ENCODE data around the gene NNMT. TPM values are rescaled to one million over a fixed set of nuclear protein-coding genes. Genes with fewer than 3 reads are reported as not detected.

NNMT gene
- total RNA-seq, 1 donor from 2014 or later: 0.54 TPM

DNA sequence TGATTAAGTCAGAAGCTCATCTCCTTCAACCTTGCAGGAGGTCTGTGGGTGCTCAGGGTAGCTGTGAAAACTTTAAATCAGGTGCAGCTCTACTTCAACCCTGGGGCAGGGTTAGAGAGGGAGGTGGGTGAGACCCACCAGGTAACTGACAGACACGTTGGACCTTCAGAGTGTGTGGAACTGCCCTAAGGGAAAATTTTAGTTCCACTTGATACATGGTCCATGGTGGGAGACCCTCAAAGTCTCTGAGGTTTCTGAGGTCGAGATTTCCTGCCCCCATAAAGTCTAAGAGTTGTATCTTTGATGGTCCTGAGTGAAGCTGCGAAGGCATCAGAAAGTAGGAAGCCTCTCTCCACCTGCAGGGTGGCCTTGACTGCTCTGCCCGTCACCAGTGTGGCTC is 23.9 kb upstream of the NNMT start:
- no peak for DNase-seq (ENCODE audit: low spot score in 2 of 2, unreplicated experiment in 2 of 2)
- Mint-ChIP-seq H3K27me3 (ENCODE audit: low read depth) (peaks cover 70% of the 10 kb centered on the region), H3K4me3 (no peak overlapping the region)

GRCh38 chr11:114273071-114273470 is 23.1 kb upstream of the NNMT start:
- no peak for DNase-seq (ENCODE audit: low spot score in 2 of 2, unreplicated experiment in 2 of 2)
- no peak for TF ChIP-seq CTCF (IDR thresholded peaks at IDR 0.05; ENCODE audit: unreplicated experiment)

More for the DNA sequence above, 23.9 kb upstream of the NNMT start:
- Mint-ChIP-seq H3K27ac (no peak overlapping the region), H3K4me1 (no peaks in the 10 kb centered on the region), H3K36me3 (no peaks in the 10 kb centered on the region), H3K9me3 (no peaks in the 10 kb centered on the region)
- no peak for TF ChIP-seq CTCF (IDR thresholded peaks at IDR 0.05; ENCODE audit: unreplicated experiment)

GRCh38 chr11:114273890-114274635 is 22.1 kb upstream of the NNMT start:
- no peaks in the 10 kb centered on the region for H3K36me3 Mint-ChIP-seq
- peaks cover 85% of the 10 kb centered on the region for H3K27me3 Mint-ChIP-seq (ENCODE audit: low read depth)

More at GRCh38 chr11:114273071-114273470, 23.1 kb upstream of the NNMT start:
- no peaks in the 10 kb centered on the region for H3K36me3 Mint-ChIP-seq
- H3K27me3 Mint-ChIP-seq (ENCODE audit: low read depth): peaks cover 77% of the 10 kb centered on the region
- no peaks in the 10 kb centered on the region for H3K9me3 Mint-ChIP-seq
- no peaks in the 10 kb centered on the region for H3K4me1 Mint-ChIP-seq
- H3K27ac Mint-ChIP-seq: no peak overlapping the region
- no peak overlapping the region for H3K4me3 Mint-ChIP-seq

DNA sequence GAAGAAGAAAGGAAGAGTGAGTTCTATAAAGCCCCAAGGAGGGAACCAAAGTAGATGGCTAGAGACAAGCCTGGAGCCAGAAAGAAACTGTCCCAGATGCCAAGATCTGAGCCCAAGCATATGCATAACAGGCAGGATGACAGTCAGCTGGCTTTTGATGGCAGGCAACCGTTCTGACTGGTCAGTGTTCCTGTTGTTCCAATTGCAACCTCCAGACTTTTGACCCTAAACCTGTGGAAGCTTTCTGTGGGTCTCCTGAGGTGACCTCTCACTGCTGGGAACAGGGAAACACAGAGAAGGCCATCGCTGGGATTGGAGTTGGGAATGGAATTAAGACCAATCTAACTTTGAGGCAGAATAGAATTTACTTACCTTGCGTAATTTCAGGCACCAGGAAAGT is 21.6 kb upstream of the NNMT start:
- no peak overlapping the region for H3K4me3 Mint-ChIP-seq
- H3K9me3 Mint-ChIP-seq: no peaks in the 10 kb centered on the region
- H3K27me3 Mint-ChIP-seq (ENCODE audit: low read depth): peaks cover 85% of the 10 kb centered on the region
- TF ChIP-seq CTCF (IDR thresholded peaks at IDR 0.05; ENCODE audit: unreplicated experiment): no peak
- no peak overlapping the region for H3K27ac Mint-ChIP-seq
- H3K36me3 Mint-ChIP-seq: no peaks in the 10 kb centered on the region
- no peak for DNase-seq (ENCODE audit: low spot score in 2 of 2, unreplicated experiment in 2 of 2)
- H3K4me1 Mint-ChIP-seq: no peaks in the 10 kb centered on the region

More at GRCh38 chr11:114273890-114274635, 22.1 kb upstream of the NNMT start:
- no peak for DNase-seq (ENCODE audit: low spot score in 2 of 2, unreplicated experiment in 2 of 2)
- no peak overlapping the region for H3K27ac Mint-ChIP-seq
- no peaks in the 10 kb centered on the region for H3K9me3 Mint-ChIP-seq
- no peak overlapping the region for H3K4me3 Mint-ChIP-seq
- no peaks in the 10 kb centered on the region for H3K4me1 Mint-ChIP-seq
- no peak for TF ChIP-seq CTCF (IDR thresholded peaks at IDR 0.05; ENCODE audit: unreplicated experiment)

- no peak for TF ChIP-seq CTCF (IDR thresholded peaks at IDR 0.05; ENCODE audit: unreplicated experiment)
- H3K4me3 Mint-ChIP-seq: no peak overlapping the region
- peaks cover 87% of the 10 kb centered on the region for H3K27me3 Mint-ChIP-seq (ENCODE audit: low read depth)
- no peaks in the 10 kb centered on the region for H3K9me3 Mint-ChIP-seq
- no peak overlapping the region for H3K27ac Mint-ChIP-seq
- H3K4me1 Mint-ChIP-seq: no peaks in the 10 kb centered on the region
- no peak for DNase-seq (ENCODE audit: low spot score in 2 of 2, unreplicated experiment in 2 of 2)
- no peaks in the 10 kb centered on the region for H3K36me3 Mint-ChIP-seq
Observed at GRCh38 chr11:114275280-114275679, 20.9 kb upstream of the NNMT start.
